SIG-M5 (cell line): ENCODE data around the gene ACBD6.

ENCODE experiments used
- DNase-seq: peaks from one replicate; lab custom pipeline; 2025; lab: John Stamatoyannopoulos, UW

Gene ACBD6

DNA sequence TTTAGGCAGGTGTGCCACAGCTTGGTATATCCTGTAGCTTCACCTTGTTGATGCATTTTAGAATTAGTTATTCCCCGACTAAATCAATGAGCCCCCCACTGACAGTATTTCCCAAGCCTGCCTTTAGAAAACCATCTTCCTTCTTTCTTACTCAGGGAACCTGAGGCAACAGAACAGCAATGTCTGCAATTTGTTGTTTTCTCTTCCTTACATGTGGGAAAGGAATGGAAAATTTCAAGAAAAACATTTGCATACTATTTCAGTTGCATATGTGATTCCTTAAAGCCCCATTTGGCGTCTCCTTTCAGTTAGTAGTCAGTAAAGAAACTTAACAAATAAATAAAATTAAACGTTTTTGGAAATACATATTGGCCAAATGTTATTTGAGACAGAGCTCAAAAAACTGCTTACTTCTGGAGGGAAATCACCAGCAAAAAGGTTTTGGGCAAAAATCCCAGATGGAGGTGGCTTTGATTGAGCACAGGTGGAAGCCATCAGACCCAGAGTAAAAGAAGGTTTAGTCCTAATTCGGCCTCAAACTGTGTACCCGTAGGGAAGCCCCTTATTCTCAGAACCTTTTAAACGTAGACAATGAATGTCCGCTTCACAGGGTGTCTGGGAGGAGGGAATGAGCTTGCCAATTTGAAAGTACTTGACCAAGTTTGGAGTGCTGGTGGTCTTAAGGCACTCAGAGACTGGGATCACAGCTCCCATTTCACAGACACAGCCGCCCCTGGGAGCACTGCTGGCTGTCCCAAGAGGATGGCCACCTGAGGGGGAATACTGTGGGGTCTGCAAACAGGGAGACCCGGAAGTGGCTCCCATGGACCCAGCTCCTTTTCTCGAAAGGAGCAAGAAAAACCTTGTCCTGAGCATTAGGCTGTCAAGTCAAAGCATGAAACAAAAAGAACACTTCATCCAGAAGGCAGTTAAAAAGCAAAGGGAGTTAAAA is 263.0 kb downstream of the ACBD6 start:
- DNase-seq: no peak

DNA sequence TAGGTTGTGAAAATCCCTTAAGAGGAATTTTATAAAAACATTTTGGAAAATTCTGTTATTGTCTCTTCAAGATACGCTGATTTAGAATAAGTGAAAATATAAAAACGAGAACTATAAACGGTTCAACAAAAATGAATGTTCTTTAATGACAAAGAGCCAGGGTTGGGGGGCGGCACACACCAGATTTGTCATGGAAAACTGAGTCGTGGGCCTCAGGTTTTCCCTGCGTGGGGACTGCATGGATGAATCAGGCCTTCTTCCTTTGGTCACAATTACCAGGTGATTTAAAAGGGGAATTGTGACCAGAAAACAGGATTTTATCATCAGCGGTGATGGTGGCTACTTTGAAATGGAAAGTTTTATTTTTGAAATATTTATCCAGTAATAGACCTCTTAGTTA is 263.7 kb downstream of the ACBD6 start:
- no peak for DNase-seq
